H9 (cell line): ENCODE measurements around the gene DPEP2. TPM values are rescaled to one million over a fixed set of nuclear protein-coding genes. Genes with fewer than 3 reads are reported as not detected.

ENCODE experiments used
- DNase-seq: peaks from one replicate; pipeline ENCODE4 v3.0.0-alpha.2; 2017
- H2AFZ ChIP-seq: one replicate; pipeline ENCODE4 v1.6.1; 2013; ENCODE audit warnings: mild to moderate bottlenecking, low read length, control low read depth, moderate library complexity
- H2AK5ac ChIP-seq: 2 replicates; pipeline ENCODE4 v1.6.1; 2013; ENCODE audit warnings: low read length, control low read depth, mixed read lengths; ENCODE audit not compliant: insufficient read length
- H2BK120ac ChIP-seq: one replicate; pipeline ENCODE4 v1.6.1; 2013; ENCODE audit warnings: low read depth, mild to moderate bottlenecking, low read length, control low read depth, inconsistent platforms; ENCODE audit not compliant: poor library complexity, severe bottlenecking
- H2BK12ac ChIP-seq: 2 replicates; pipeline ENCODE4 v1.6.1; 2013; ENCODE audit warnings: low read length, control low read depth, mixed read lengths, low read depth; ENCODE audit not compliant: insufficient read length
- H2BK15ac ChIP-seq: 2 replicates; pipeline ENCODE4 v1.6.1; 2013; ENCODE audit warnings: low read depth, low read length, control low read depth
- H2BK20ac ChIP-seq: one replicate; pipeline ENCODE4 v1.6.1; 2013; ENCODE audit warnings: low read depth, mild to moderate bottlenecking, low read length, control low read depth, inconsistent platforms; ENCODE audit not compliant: poor library complexity, severe bottlenecking
- H2BK5ac ChIP-seq: 2 replicates; pipeline ENCODE4 v1.6.1; 2013; ENCODE audit warnings: low read length, control low read depth, mixed read lengths; ENCODE audit not compliant: insufficient read length
- H3K14ac ChIP-seq: 2 replicates; pipeline ENCODE4 v1.6.1; 2013; ENCODE audit warnings: low read length, control low read depth; ENCODE audit not compliant: insufficient read depth
- H3K18ac ChIP-seq: 2 replicates; pipeline ENCODE4 v1.6.1; 2013; ENCODE audit warnings: low read depth, mild to moderate bottlenecking, mixed read lengths, low read length, control low read depth; ENCODE audit not compliant: insufficient read length
- H3K23ac ChIP-seq: 2 replicates; pipeline ENCODE4 v1.6.1; 2013; ENCODE audit warnings: low read length, control low read depth, mixed read lengths, low read depth; ENCODE audit not compliant: insufficient read length
- H3K23me2 ChIP-seq: 2 replicates; pipeline ENCODE4 v1.6.1; 2013; ENCODE audit warnings: low read depth, mild to moderate bottlenecking, mixed read lengths, low read length, control low read depth; ENCODE audit not compliant: insufficient read length, poor library complexity, severe bottlenecking
- H3K27ac ChIP-seq: 2 replicates; pipeline ENCODE4 v1.5.1; 2013; ENCODE audit warnings: low read length, control low read depth, mixed read lengths, low read depth; ENCODE audit not compliant: insufficient read length
- H3K27me3 ChIP-seq: 2 replicates; pipeline ENCODE4 v1.6.1; 2013; ENCODE audit warnings: low read length, control low read depth, inconsistent platforms; ENCODE audit not compliant: insufficient read depth
- H3K4ac ChIP-seq: 2 replicates; pipeline ENCODE4 v1.6.1; 2013; ENCODE audit warnings: low read depth, mild to moderate bottlenecking, control low read depth, inconsistent platforms, low read length, moderate library complexity
- H3K4me1 ChIP-seq: 2 replicates; pipeline ENCODE4 v1.6.1; 2013; ENCODE audit warnings: low read length, control low read depth, inconsistent platforms; ENCODE audit not compliant: insufficient read depth
- H3K4me2 ChIP-seq: 2 replicates; pipeline ENCODE4 v1.6.1; 2013; ENCODE audit warnings: low read length, control low read depth, mixed read lengths; ENCODE audit not compliant: insufficient read length, insufficient read depth
- H3K56ac ChIP-seq: 2 replicates; pipeline ENCODE4 v1.6.1; 2013; ENCODE audit warnings: low read depth, mild to moderate bottlenecking, mixed read lengths, low read length, control low read depth; ENCODE audit not compliant: insufficient read length
- H3K79me1 ChIP-seq: 2 replicates; pipeline ENCODE4 v1.6.1; 2013; ENCODE audit warnings: low read depth, mild to moderate bottlenecking, moderate library complexity, low read length, control low read depth, inconsistent platforms; ENCODE audit not compliant: insufficient read depth, poor library complexity, severe bottlenecking
- H3K79me2 ChIP-seq: 2 replicates; pipeline ENCODE4 v1.6.1; 2013; ENCODE audit warnings: low read length, control low read depth, inconsistent platforms; ENCODE audit not compliant: insufficient read depth
- H3K9ac ChIP-seq: 2 replicates; pipeline ENCODE4 v1.6.1; 2013; ENCODE audit warnings: low read length, control low read depth, mixed read lengths; ENCODE audit not compliant: insufficient read length; ENCODE audit errors: extremely low read depth
- H3K9me3 ChIP-seq: one replicate; pipeline ENCODE4 v1.6.1; 2013; ENCODE audit warnings: low read depth, low read length, inconsistent platforms; ENCODE audit not compliant: control insufficient read depth
- H3T11ph ChIP-seq: one replicate; pipeline ENCODE4 v1.6.1; 2013; ENCODE audit warnings: mild to moderate bottlenecking, low read length, control low read depth, inconsistent platforms
- H4K20me1 ChIP-seq: one replicate; pipeline ENCODE4 v1.6.1; 2013; ENCODE audit not compliant: control insufficient read depth, insufficient read length, insufficient read depth
- H4K5ac ChIP-seq: 2 replicates; pipeline ENCODE4 v1.6.1; 2013; ENCODE audit warnings: low read depth, mild to moderate bottlenecking, mixed read lengths, low read length, control low read depth; ENCODE audit not compliant: insufficient read length
- H4K8ac ChIP-seq: replicated peaks from 2 replicates; pipeline ENCODE4 v1.6.1; 2013; ENCODE audit warnings: low read length, control low read depth, mixed read lengths, low read depth; ENCODE audit not compliant: insufficient read length
- H4K91ac ChIP-seq: 2 replicates; pipeline ENCODE4 v1.6.1; 2013; ENCODE audit warnings: low read depth, mild to moderate bottlenecking, moderate library complexity, mixed read lengths, low read length, control low read depth; ENCODE audit not compliant: insufficient read length
- H3K27ac Mint-ChIP-seq, 3 experiments: 2 replicates in 2 of 3; 3 replicates in 1 of 3; pipeline ENCODE4 v1.8.0; 2020 to 2021; ENCODE audit warnings: mixed read lengths in 3 of 3, mild to moderate bottlenecking in 1 of 3, moderate library complexity in 1 of 3
- H3K27me3 Mint-ChIP-seq: 2 replicates; pipeline ENCODE4 v1.8.0; 2021; ENCODE audit warnings: low read depth, mild to moderate bottlenecking, moderate library complexity, mixed read lengths
- H3K36me3 Mint-ChIP-seq, 3 experiments: 2 replicates in 2 of 3; 3 replicates in 1 of 3; pipeline ENCODE4 v1.8.0; 2020 to 2021; ENCODE audit warnings: low read depth in 3 of 3, mixed read lengths in 3 of 3; ENCODE audit not compliant: insufficient read depth in 1 of 3
- H3K4me1 Mint-ChIP-seq, 2 experiments: 2 replicates each; pipeline ENCODE4 v1.8.0; 2020; ENCODE audit warnings: mixed read lengths in 2 of 2
- H3K4me3 Mint-ChIP-seq, 2 experiments: 2 replicates in 1 of 2; 3 replicates in 1 of 2; pipeline ENCODE4 v1.8.0; 2020 to 2021; ENCODE audit warnings: mild to moderate bottlenecking in 2 of 2, mixed read lengths in 2 of 2, moderate library complexity in 1 of 2
- H3K9me3 Mint-ChIP-seq, 2 experiments: 2 replicates in 1 of 2; 3 replicates in 1 of 2; pipeline ENCODE4 v1.8.0; 2020; ENCODE audit warnings: mild to moderate bottlenecking in 2 of 2, mixed read lengths in 2 of 2, moderate library complexity in 1 of 2
- WGBS: extraction: QIAGEN DNeasy Blood & Tissue Kit; methylation state at CpG from one replicate; pipeline ENCODE4 v1.1.7; 2013; ENCODE audit warnings: missing lambda C conversion rate, low lambda C conversion rate, mixed read lengths; ENCODE audit not compliant: insufficient read length; ENCODE audit errors: extremely low coverage; 5-methylcytosine and 5-hydroxymethylcytosine counted together
- total RNA-seq: library from RNA; stranded (reverse); gene quantifications from 2 replicates; pipeline ENCODE4 v1.2.1, GENCODE V29; 2021
- TF ChIP-seq, protein P1 (sequence below): fragments of 200-600 bp; sonication (generic); conservative IDR thresholded peaks from 3 replicates; pipeline ENCODE4 v1.8.0; 2021; ENCODE audit warnings: antibody characterized with exemption, mild to moderate bottlenecking

The DPEP2 gene
- total RNA-seq, 1 experiment from 2014 or later = not detected

GRCh38 chr16:67964477-67965131 is 34.7 kb downstream of the DPEP2 start:
- Mint-ChIP-seq H3K27me3 (no peaks in the 10 kb centered on the region; the same call in 1 of the 2 replicates), H3K4me1 (peaks cover 34 to 39% of the 10 kb centered on the region in 2 experiments), H3K36me3 (peaks cover 6 to 49% (median 24%) of the 10 kb centered on the region in 3 experiments), H3K4me3 (no peak overlapping the region), H3K9me3 (no peaks in the 10 kb centered on the region; a peak in 1 of 5 replicates), H3K27ac (peak overlapping the region in 1 of 3 experiments; percentile 53; a peak in 2 of 7 replicates)
- no peak overlapping the region for H3K56ac ChIP-seq
- H4K91ac ChIP-seq = no peak overlapping the region
- peaks cover 5% of the 10 kb centered on the region; the same call in 1 of the 2 replicates for H3K4me1 ChIP-seq
- H4K20me1 ChIP-seq = peaks cover 3% of the 10 kb centered on the region
- no peak overlapping the region for H4K8ac ChIP-seq
- H3K27me3 ChIP-seq = no peaks in the 10 kb centered on the region
- WGBS = no CpG with 5 or more reads among the region's 6 CpGs
- DNase-seq = no peak
- H3T11ph ChIP-seq = no peak overlapping the region
- TF ChIP-seq, protein P1, sequence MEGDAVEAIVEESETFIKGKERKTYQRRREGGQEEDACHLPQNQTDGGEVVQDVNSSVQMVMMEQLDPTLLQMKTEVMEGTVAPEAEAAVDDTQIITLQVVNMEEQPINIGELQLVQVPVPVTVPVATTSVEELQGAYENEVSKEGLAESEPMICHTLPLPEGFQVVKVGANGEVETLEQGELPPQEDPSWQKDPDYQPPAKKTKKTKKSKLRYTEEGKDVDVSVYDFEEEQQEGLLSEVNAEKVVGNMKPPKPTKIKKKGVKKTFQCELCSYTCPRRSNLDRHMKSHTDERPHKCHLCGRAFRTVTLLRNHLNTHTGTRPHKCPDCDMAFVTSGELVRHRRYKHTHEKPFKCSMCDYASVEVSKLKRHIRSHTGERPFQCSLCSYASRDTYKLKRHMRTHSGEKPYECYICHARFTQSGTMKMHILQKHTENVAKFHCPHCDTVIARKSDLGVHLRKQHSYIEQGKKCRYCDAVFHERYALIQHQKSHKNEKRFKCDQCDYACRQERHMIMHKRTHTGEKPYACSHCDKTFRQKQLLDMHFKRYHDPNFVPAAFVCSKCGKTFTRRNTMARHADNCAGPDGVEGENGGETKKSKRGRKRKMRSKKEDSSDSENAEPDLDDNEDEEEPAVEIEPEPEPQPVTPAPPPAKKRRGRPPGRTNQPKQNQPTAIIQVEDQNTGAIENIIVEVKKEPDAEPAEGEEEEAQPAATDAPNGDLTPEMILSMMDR = no peak
- H2BK20ac ChIP-seq = no peak overlapping the region
- H3K23ac ChIP-seq = no peak overlapping the region
- H3K4ac ChIP-seq = no peak overlapping the region
- H3K18ac ChIP-seq = no peak overlapping the region
- H2BK15ac ChIP-seq = no peak overlapping the region
- H2BK5ac ChIP-seq = no peak overlapping the region
- H3K4me2 ChIP-seq = no peak overlapping the region
- no peak overlapping the region for H2AK5ac ChIP-seq
- no peak overlapping the region for H2BK120ac ChIP-seq
- no peak overlapping the region for H2BK12ac ChIP-seq
- peaks cover 3% of the 10 kb centered on the region for H3K23me2 ChIP-seq
- H3K79me1 ChIP-seq = peaks cover 4% of the 10 kb centered on the region
- no peaks in the 10 kb centered on the region; the same call in 1 of the 2 replicates for H3K79me2 ChIP-seq
- no peak overlapping the region for H2AFZ ChIP-seq
- no peaks in the 10 kb centered on the region for H3K9me3 ChIP-seq
- no peak overlapping the region for H3K14ac ChIP-seq
- no peak overlapping the region for H3K9ac ChIP-seq
- no peak overlapping the region for H3K27ac ChIP-seq
- H4K5ac ChIP-seq = no peak overlapping the region
